Colonic mucosa (tissue), 4 donors: ENCODE results near the gene TLE4. TPM values are rescaled to one million over a fixed set of nuclear protein-coding genes. Genes with fewer than 3 reads are reported as not detected.

Experiments used
- DNase-seq: peaks from one replicate; pipeline ENCODE4 v3.0.0-alpha.2; 2020
- H3K27ac ChIP-seq: fragments of 200-600 bp; one replicate; pipeline ENCODE4 v1.8.0; 2021
- H3K27me3 ChIP-seq: fragments of 200-600 bp; one replicate; pipeline ENCODE4 v1.8.0; 2021
- H3K36me3 ChIP-seq: fragments of 200-600 bp; one replicate; pipeline ENCODE4 v1.8.0; 2021
- H3K4me1 ChIP-seq: fragments of 200-600 bp; one replicate; pipeline ENCODE4 v1.8.0; 2021; ENCODE audit warnings: mild to moderate bottlenecking
- H3K4me3 ChIP-seq: fragments of 200-600 bp; one replicate; pipeline ENCODE4 v1.8.0; 2021
- H3K9ac ChIP-seq, 2 donors: one replicate each; pipeline ENCODE4 v1.7.0; 2013; ENCODE audit warnings: control low read depth in 2 of 2, low read depth in 2 of 2, low read length in 2 of 2
- H3K9me3 ChIP-seq: fragments of 200-600 bp; one replicate; pipeline ENCODE4 v1.8.0; 2021
- intact Hi-C: fragments of 100-400 bp; cut with DNase I; formaldehyde crosslinking; loops from one replicate; pipeline ENCODE4 v1.14.1; 2022
- total RNA-seq, 2 donors: library from RNA; stranded (reverse); fragmentation: NEBNext Ultra II Directional in 1 of 2; extraction: Animal tissue kit (Norgen Biotek cat#: 25700) in 1 of 2; gene quantifications; one replicate each; pipeline ENCODE4 v1.2.1, GENCODE V29; 2021
- TF ChIP-seq, protein P1 (sequence below): fragments of 200-600 bp; IDR thresholded peaks from one replicate; pipeline ENCODE4 v1.8.0; 2022; ENCODE audit warnings: antibody characterized with exemption, mild to moderate bottlenecking
- donor health status: healthy.
- donor health status: DM: no; HTN: no; CAD: no.
- donor health status: DM: no; HTN: no; CAD: no.

The TLE4 gene
- total RNA-seq, 2 donors from 2014 or later, result 8.0 to 17.6 TPM

DNA sequence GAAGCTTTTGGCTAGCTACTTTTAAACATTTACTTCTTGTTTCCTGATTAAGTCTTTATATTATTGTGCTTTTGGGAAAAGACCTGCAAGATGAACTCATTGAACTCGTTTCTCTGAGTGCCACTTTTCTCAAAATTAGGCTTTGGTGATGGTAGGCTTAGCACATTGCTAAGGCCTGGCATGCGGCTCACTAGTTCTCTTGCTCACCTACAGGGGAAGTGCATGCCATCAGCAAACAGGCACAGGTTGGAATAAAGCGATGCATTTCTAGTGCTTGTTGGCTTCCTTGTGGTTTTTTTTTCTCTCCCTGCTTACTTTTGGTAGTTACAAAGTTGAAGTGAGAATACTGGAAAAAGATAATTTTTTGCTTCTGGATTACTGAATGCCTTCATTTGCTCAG lies 41.4 kb downstream of the TLE4 start:
- Histone ChIP-seq H3K27ac (no peak overlapping the region), H3K9me3 (no peaks in the 10 kb centered on the region), H3K4me1 (no peaks in the 10 kb centered on the region), H3K36me3 (no peaks in the 10 kb centered on the region), H3K4me3 (no peak overlapping the region), H3K9ac (no peak overlapping the region), H3K27me3 (no peaks in the 10 kb centered on the region)
- intact Hi-C loops, result no loop called here
- TF ChIP-seq, protein P1, sequence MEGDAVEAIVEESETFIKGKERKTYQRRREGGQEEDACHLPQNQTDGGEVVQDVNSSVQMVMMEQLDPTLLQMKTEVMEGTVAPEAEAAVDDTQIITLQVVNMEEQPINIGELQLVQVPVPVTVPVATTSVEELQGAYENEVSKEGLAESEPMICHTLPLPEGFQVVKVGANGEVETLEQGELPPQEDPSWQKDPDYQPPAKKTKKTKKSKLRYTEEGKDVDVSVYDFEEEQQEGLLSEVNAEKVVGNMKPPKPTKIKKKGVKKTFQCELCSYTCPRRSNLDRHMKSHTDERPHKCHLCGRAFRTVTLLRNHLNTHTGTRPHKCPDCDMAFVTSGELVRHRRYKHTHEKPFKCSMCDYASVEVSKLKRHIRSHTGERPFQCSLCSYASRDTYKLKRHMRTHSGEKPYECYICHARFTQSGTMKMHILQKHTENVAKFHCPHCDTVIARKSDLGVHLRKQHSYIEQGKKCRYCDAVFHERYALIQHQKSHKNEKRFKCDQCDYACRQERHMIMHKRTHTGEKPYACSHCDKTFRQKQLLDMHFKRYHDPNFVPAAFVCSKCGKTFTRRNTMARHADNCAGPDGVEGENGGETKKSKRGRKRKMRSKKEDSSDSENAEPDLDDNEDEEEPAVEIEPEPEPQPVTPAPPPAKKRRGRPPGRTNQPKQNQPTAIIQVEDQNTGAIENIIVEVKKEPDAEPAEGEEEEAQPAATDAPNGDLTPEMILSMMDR, result no peak
- no peak for DNase-seq

- Histone ChIP-seq H3K9me3 (no peaks in the 10 kb centered on the region), H3K27ac (no peak overlapping the region), H3K9ac (no peak overlapping the region), H3K36me3 (no peaks in the 10 kb centered on the region), H3K4me1 (no peaks in the 10 kb centered on the region), H3K4me3 (no peak overlapping the region), H3K27me3 (no peaks in the 10 kb centered on the region)
- TF ChIP-seq, protein P1, result no peak
- intact Hi-C loops, result no loop called here
- DNase-seq, result no peak
Observed at GRCh38 chr9:79615038-79615437, 43.3 kb downstream of the TLE4 start.

- H3K27ac ChIP-seq, result no peak overlapping the region
Observed at GRCh38 chr9:79616013-79616412, 44.2 kb downstream of the TLE4 start.

GRCh38 chr9:79616971-79617370 lies 45.2 kb downstream of the TLE4 start:
- DNase-seq, result no peak
- Histone ChIP-seq H3K27me3 (no peaks in the 10 kb centered on the region), H3K4me3 (no peak overlapping the region), H3K9ac (no peak overlapping the region), H3K9me3 (no peaks in the 10 kb centered on the region), H3K27ac (no peak overlapping the region), H3K4me1 (no peaks in the 10 kb centered on the region), H3K36me3 (no peaks in the 10 kb centered on the region)
- TF ChIP-seq, protein P1, result no peak
- intact Hi-C loops, result no loop called here

More at GRCh38 chr9:79616013-79616412, 44.2 kb downstream of the TLE4 start:
- Histone ChIP-seq H3K9me3 (no peaks in the 10 kb centered on the region), H3K36me3 (no peaks in the 10 kb centered on the region), H3K4me1 (no peaks in the 10 kb centered on the region), H3K27me3 (no peaks in the 10 kb centered on the region), H3K9ac (no peak overlapping the region), H3K4me3 (no peak overlapping the region)
- intact Hi-C loops, result no loop called here
- no peak for DNase-seq
- TF ChIP-seq, protein P1, result no peak

DNA sequence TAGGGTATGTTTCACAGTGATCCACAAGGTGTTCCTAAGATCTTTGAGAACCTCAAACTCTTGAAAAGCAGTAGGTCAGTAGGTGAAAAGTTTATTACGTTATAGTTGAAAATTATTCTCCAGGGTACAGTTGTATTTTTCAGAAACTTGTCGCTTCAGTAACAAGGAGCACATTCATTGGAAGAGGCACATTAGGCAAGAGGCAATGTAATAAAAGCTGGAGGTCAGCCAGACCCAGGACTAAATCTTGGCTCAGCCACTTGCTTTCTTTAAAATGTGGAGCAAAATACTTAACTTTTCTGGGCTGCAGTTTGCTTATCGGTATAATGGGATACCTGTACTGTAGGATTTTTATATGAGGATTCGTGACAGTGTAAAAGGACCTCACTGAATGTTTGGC lies 45.6 kb downstream of the TLE4 start:
- no peaks in the 10 kb centered on the region for H3K9me3 ChIP-seq
- TF ChIP-seq, protein P1, result no peak
- DNase-seq, result peak; percentile 38
- H3K27me3 ChIP-seq, result no peaks in the 10 kb centered on the region
- H3K4me3 ChIP-seq, result no peak overlapping the region
- no peaks in the 10 kb centered on the region for H3K4me1 ChIP-seq
- intact Hi-C loops, result no loop called here
- H3K36me3 ChIP-seq, result no peaks in the 10 kb centered on the region
- H3K27ac ChIP-seq, result no peak overlapping the region
- H3K9ac ChIP-seq, result no peak overlapping the region

DNA sequence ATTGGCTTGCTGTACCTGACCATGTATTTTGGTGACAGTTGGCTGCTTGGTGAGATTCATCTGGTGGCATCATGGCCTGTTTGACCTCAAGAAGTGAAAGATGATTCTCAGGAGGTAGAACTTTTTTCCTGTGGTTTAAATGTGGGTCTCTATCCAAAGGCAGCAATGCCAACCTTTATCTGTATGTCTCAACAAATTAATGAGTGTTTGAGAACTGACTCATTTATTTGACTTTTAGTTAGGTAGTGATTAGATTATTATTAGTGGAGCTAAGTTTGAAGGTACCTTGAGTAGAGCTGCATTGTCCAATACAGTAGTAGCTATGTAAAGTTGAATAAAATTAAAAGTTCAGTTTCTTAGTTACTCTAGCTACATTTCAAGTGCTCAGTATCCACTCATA lies 48.2 kb downstream of the TLE4 start:
- Histone ChIP-seq H3K4me3 (no peak overlapping the region), H3K4me1 (no peaks in the 10 kb centered on the region), H3K27me3 (no peaks in the 10 kb centered on the region), H3K36me3 (no peaks in the 10 kb centered on the region), H3K9me3 (no peaks in the 10 kb centered on the region), H3K9ac (no peak overlapping the region), H3K27ac (no peak overlapping the region)
- TF ChIP-seq, protein P1, result no peak
- intact Hi-C loops, result no loop called here
- DNase-seq, result no peak
